Cardiac septum (tissue), 1 donor: ENCODE measurements around the gene POLN. TPM values are rescaled to one million over a fixed set of nuclear protein-coding genes. Genes with fewer than 3 reads are reported as not detected.

Experiments
- DNase-seq: peaks from one replicate; pipeline ENCODE4 v3.0.0-alpha.2; 2020; ENCODE audit warnings: low spot score
- intact Hi-C: fragments of 100-400 bp; cut with DNase I; formaldehyde crosslinking; loops from one replicate; pipeline ENCODE4 v1.14.0; 2022
- total RNA-seq: library from RNA; stranded (reverse); fragmentation: NEBNext Ultra II Directional; extraction: Animal tissue kit (Norgen Biotek cat#: 25700); gene quantifications from one replicate; pipeline ENCODE4 v1.2.1, GENCODE V29; 2021
- donor health status: DM: no; HTN: no; CAD: no.

Gene POLN
- total RNA-seq, 1 donor from 2014 or later: 2.3 TPM

GRCh38 chr4:2266181-2266580 is 24.3 kb upstream of the POLN start:
- peak; percentile 89 for DNase-seq
- intact Hi-C loops: loop anchor here (2.0 to 5.0 kb wide), 2 partner anchors 86 to 147 kb away; no protein-coding TSS in a partner anchor

GRCh38 chr4:2265113-2266110 is 23.5 kb upstream of the POLN start:
- intact Hi-C loops: loop anchor here (2.0 to 5.0 kb wide), 2 partner anchors 87 to 147 kb away; no protein-coding TSS in a partner anchor
- DNase-seq: no peak

GRCh38 chr4:2264481-2265041 is 22.6 kb upstream of the POLN start:
- peak; percentile 62 for DNase-seq
- intact Hi-C loops: loop anchor here (5.0 kb wide), 2 partner anchors 88 to 273 kb away; partner anchors contain the start of gene FAM193A

- intact Hi-C loops: loop anchor here (5.0 kb wide), 1 partner anchor 273 kb away; the partner anchor contains the start of gene FAM193A
- DNase-seq: peak; percentile 69
Measured at GRCh38 chr4:2263926-2264321, 22.0 kb upstream of the POLN start.

- intact Hi-C loops: loop anchor here (5.0 kb wide), 1 partner anchor 274 kb away; the partner anchor contains the start of gene FAM193A
- DNase-seq: no peak
Measured at GRCh38 chr4:2262944-2263250, 21.0 kb upstream of the POLN start.

GRCh38 chr4:2262145-2262943 is 20.4 kb upstream of the POLN start:
- intact Hi-C loops: loop anchor here (5.0 kb wide), 1 partner anchor 275 kb away; the partner anchor contains the start of gene FAM193A
- peak; percentile 100 for DNase-seq

- DNase-seq: peak; percentile 76
- intact Hi-C loops: loop anchor here (5.0 kb wide), 1 partner anchor 276 kb away; the partner anchor contains the start of gene FAM193A
Measured at GRCh38 chr4:2261853-2262144, 19.9 kb upstream of the POLN start, which contains the start of gene MXD4. MXD4 (minus strand) TSS chr4:2262109; CDS start chr4:2261980, 129 bp downstream.

GRCh38 chr4:2261110-2261852 is 19.4 kb upstream of the POLN start:
- intact Hi-C loops: loop anchor here (5.0 kb wide), 1 partner anchor 276 kb away; the partner anchor contains the start of gene FAM193A
- peak; percentile 80 for DNase-seq

- intact Hi-C loops: loop anchor here (5.0 kb wide), 1 partner anchor 277 kb away; the partner anchor contains the start of gene FAM193A
- DNase-seq: peak; percentile 73
Measured at GRCh38 chr4:2260344-2261109, 18.6 kb upstream of the POLN start.

- DNase-seq: no peak
- intact Hi-C loops: loop anchor here (5.0 kb wide), 1 partner anchor 278 kb away; the partner anchor contains the start of gene FAM193A
Measured at GRCh38 chr4:2259541-2260343, 17.8 kb upstream of the POLN start.

- intact Hi-C loops: no loop called here
- DNase-seq: peak; percentile 73
Measured at GRCh38 chr4:2259036-2259540, 17.2 kb upstream of the POLN start.

- intact Hi-C loops: no loop called here
Measured at GRCh38 chr4:2258091-2259035, 16.4 kb upstream of the POLN start.

GRCh38 chr4:2257361-2258081 is 15.6 kb upstream of the POLN start:
- intact Hi-C loops: loop anchor here (2.0 kb wide), 1 partner anchor 15 kb away; the partner anchor contains the start of genes HAUS3 and POLN

More at GRCh38 chr4:2258091-2259035, 16.4 kb upstream of the POLN start:
- DNase-seq: peak; percentile 74

GRCh38 chr4:2256781-2257191 is 14.9 kb upstream of the POLN start:
- intact Hi-C loops: loop anchor here (2.0 kb wide), 1 partner anchor 14 kb away; the partner anchor contains the start of genes HAUS3 and POLN
- DNase-seq: peak; percentile 70

More at GRCh38 chr4:2257361-2258081, 15.6 kb upstream of the POLN start:
- peak; percentile 75 for DNase-seq
